GM18508 (cell line): Measurements from ENCODE around the gene FAM50B.
"Not testable (repeated sequence)": the region's sequence is repeated elsewhere in the genome, so short reads cannot be mapped to it uniquely, and the experiment has no call there.

ENCODE experiments used
- ATAC-seq: cut with Tn5 transposase; IDR thresholded peaks from one replicate; pipeline ENCODE4 v1.9.1; 2021; ENCODE audit warnings: moderate number of reproducible peaks; ENCODE audit not compliant: insufficient read depth, unreplicated experiment

The FAM50B gene

DNA sequence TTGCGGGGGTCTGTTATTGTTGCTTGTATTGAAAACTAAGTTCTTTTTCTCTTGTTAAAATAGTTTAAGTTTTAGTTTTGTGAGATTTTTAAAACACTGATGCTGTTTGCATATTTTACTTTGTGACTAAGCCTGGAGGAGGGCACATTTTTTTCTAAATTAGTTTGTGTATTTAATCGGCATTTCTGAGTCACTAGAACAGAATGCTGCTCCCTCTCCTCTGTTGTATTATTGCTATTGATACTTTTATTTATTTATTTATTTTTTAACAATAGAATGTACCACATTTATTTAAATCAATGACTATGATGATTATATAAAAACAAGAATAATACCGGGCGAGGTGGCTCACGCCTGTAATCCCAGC lies 5.1 kb upstream of the FAM50B start:
- no peak for ATAC-seq

DNA sequence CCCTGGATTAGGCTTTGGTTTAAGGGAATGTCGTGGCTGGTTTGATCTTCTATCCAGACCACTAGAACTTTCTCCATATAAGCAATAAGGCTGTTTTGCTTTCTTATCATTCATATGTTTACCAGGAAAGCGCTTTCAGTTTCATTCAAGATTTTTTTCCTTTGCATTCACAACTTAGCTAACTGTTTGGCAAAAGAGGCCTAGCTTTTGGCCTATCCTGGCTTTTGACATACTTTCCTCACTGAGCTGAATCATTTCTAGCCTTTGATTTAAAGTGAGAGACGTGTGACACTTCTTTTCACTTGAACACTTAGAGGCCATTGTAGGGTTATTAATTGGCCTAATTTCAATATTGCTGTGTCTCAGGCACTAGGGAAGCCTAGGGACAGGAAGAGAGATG lies 1.7 kb upstream of the FAM50B start:
- no peak for ATAC-seq

DNA sequence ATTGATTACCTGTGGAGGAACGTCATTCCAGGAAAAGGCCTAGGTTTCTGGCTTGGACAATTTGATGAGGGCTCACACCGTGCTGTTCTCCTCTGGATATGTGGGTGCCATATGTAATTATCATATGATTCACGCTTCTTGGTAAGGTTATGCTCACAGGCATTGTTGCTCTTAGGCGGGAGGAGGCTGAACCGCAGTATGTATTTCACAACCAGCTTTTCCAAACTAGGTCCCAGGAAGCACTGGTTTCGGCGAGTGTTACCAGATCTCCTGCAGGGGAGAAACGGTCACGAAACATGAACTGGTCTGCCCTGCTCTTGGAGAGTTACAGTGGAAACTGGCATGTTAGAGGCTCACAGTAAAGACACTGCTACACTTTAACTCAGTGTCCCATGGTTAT lies 793 bp upstream of the FAM50B start:
- no peak for ATAC-seq

DNA sequence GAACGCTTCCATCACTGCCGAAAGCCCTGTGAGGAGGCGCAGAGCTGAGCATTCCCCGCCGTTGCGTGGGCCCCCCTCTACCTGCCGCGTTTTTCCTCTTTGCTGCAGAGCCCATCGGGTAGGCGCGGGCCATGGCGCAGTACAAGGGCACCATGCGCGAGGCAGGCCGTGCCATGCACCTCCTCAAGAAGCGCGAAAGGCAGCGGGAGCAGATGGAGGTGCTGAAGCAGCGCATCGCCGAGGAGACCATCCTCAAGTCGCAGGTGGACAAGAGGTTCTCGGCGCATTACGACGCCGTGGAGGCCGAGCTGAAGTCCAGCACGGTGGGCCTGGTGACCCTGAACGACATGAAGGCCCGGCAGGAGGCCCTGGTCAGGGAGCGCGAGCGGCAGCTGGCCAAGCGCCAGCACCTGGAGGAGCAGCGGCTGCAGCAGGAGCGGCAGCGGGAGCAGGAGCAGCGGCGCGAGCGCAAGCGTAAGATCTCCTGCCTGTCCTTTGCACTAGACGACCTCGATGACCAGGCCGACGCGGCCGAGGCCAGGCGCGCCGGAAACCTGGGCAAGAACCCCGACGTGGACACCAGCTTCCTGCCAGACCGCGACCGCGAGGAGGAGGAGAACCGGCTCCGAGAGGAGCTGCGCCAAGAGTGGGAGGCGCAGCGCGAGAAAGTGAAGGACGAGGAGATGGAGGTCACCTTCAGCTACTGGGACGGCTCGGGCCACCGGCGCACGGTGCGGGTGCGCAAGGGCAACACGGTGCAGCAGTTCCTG lies 693 bp downstream of the FAM50B start:
- ATAC-seq = no peak

DNA sequence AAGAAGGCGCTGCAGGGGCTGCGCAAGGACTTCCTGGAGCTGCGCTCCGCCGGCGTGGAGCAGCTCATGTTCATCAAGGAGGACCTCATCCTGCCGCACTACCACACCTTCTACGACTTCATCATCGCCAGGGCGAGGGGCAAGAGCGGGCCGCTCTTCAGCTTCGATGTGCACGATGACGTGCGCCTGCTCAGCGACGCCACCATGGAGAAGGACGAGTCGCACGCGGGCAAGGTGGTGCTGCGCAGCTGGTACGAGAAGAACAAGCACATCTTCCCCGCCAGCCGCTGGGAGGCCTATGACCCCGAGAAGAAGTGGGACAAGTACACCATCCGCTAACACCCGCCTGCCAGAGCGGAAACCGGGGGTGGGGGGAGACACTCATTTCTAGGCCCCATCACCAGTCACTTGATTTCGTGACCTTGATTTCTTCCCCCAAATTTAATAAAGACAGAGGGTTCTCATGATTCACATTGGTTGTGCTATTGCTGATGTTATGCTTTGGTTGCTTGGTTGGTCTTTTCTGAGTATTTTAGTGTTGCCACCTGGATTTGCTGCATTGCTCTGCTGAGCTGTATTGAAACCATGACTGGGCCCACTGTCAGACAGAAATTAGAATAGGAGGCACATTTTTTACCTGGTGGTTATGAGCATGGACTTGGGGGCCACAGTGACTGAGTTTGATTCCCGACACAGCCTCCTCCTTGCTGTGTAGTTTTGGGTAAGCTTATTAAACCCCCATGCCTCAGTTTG lies 1.5 kb downstream of the FAM50B start:
- ATAC-seq = no peak

DNA sequence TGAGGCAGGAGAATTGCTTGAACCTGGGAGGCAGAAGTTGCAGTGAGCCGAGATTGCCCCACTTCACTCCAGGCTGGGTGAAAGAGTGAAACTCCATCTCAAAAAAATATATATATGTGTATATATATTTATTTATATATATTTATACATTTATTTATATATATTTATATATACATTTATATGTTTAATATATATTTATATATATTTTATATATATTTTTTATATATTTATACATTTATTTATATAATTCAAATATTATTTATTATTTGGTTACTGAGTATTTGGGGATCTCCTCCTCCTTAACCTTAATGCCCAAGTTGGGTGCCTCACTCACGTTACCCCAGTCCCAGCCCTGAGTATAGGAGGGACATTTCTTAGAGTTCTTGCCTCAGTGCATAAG lies 2.7 kb downstream of the FAM50B start:
- ATAC-seq = no peak

DNA sequence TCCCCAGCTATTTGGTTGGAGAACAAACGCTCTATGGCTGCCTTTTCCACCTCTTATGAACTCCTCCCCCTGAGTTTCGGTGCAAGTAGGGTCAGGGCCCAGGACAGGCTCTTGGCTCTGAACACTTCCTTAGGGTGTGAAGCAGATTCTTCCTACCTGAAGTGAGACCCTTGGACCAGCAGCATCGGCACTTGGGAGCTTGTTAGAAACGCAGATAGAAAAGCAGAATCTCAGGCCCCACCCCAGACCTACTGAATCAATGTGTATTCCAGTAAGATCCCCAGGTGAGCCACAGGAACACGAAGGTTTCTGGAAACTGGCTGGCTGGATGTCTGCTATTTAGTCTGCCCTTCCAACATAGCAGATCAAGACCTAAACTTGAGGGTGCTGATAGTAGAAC lies 3.2 kb downstream of the FAM50B start:
- ATAC-seq = no peak

DNA sequence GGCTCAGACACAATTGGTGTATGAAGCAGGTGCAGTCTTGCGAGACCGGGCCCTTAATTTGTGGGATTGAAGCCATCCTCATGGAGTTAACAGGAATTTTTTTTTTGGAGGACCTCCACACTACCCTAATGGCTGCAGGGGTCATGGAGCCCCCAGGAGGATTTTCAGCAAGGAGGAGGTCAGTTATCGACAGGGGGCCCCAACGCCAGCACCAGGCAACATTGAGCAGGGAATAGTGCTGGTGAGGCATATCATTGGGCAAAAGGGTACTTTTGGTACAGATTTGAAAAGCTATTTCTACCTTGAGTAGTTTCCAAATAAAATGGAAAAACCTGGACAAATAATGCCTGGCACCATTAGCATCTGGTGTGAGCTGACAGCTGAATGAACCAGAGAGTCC lies 6.7 kb downstream of the FAM50B start:
- no peak for ATAC-seq

DNA sequence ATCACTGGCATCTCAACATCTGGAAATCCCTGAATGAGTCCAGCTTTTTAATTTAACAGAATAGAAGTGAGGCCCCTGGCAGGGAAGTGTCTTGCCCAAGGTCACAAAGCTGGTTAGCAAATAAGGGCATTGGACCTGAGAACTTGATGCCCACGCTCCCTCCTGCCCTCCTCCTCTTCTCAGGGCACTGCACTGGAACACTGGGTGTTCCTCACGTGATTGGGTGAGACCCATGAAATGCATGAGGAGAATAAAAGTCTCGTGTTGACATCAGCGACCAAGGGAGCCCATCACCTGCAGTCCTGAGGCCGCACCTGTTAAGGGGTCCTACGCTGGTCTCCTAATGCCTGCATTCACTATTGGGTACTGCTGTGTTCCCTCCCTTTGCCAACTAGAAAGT lies 7.4 kb downstream of the FAM50B start:
- no peak for ATAC-seq

DNA sequence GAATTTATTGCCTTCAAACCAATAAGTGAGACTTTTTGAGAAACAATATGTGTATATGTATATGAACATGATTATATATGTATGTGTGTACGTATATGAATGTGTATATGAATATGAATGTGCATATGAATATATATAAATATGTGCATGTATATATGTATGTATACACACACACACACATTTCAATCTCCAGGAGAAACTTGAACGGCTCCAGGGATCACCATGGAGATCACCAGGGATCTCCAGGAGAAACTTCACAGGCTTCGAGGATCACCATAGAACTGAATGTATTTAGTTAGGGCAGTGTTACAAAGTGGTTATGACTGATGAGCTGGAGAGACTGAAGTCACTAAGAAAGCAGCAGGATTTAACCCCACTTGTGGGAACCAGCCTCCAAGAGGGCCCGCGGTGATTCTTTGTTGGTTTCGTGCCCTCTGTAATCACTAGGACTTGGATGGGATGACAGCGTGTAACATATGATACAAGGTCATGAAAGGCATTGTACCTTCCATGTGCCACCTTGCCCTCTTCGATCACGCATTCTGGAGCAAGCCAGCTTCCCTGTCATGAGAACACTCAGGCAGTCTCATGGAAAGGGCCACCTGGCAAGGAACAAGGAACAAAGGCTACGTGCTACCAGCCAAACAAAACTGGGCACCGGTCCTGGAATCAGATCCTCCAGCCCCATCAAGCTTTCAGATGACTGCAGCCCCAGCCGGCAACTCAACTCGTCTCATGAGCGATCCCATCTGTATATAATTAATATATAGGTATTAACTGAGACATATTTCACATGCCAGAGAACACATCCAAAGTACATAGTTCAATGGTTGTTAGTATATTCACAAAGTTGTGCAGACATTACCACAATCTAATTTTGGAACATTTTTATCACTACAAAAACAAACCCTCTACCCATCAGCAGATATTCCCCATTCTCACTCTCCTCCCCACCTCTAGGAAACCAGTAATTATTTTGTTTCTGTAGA lies 8.6 kb downstream of the FAM50B start:
- no peak for ATAC-seq

DNA sequence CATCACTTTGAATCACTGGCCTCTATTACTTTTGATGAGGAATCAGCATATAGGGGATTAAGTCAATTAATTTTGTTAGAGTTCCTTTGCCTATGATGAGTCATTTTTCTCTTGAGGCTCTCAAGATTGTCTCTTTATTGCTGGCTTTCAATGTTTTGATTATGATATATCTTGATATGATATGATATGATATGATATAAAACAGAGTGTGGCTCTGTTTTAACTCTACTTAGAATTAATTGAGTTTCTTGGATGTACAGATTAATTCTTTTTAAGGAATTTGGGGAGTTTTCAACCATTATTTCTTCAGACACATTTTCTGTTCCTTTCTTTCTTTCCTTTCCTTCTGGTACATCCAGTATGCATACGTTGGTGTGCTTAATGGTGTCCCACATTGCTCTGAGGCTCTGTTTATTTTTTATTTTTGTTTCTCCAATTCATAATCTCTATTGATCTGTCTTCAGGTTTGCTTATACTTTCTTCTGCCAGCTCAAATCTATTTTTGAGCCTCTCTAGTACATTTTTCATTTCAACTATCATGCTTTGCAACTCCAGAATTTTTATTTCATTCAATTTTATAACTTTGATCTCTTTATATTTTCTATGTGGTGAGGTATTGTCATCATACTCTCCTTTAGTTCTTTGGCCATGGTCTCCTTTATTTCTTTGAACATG lies 10.8 kb downstream of the FAM50B start:
- ATAC-seq = no peak

DNA sequence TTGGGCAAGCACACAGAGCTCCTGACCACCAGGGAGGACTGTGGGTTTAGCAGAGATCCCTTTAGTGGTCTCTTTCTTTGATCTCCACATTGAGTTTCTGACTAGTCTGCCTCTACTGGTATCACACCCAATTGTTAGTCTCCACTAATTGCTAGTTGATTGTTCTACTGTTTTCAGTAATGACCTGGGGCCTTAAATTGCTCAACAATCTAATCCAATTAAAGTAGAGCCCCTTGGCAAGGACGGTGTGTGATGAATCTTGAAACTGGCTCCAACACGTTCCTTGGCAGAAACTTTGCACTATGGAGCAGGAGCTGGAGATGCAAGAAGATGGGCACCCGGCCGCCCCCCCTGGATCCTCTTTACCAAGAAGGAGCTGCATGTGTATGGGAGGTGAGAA lies 12.3 kb downstream of the FAM50B start:
- ATAC-seq = no peak

DNA sequence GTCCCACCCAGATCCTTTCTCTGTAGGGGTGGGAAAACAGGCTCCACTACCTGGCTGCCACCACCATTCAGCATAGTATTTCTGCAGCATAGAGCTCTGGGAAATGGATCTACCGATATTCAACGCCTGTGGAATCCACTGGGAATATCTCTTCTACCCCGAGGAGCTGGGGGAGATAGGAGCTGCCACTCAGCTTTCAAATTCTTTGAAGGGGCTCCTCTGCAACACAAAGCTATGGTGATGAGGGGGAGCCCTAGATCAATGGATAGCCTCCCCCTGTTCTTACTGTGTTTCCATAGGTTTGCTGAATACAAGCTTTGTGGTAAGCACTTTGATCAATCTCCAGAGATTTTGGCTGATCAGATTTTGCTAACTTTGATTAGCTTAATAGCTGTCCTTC lies 12.9 kb downstream of the FAM50B start:
- no peak for ATAC-seq

DNA sequence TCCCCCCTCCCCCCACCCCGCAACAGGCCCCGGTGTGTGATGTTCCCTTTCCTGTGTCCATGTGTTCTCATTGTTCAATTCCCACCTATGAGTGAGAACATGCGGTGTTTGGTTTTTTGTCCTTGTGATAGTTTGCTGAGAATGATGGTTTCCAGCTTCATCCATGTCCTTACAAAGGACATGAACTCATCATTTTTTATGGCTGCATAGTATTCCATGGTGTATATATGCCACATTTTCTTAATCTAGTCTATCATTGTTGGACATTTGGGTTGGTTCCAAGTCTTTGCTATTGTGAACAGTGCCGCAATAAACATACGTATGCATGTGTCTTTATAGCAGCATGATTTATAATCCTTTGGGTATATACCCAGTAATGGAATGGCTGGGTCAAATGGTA lies 14.1 kb downstream of the FAM50B start:
- not testable (repeated sequence) for ATAC-seq

DNA sequence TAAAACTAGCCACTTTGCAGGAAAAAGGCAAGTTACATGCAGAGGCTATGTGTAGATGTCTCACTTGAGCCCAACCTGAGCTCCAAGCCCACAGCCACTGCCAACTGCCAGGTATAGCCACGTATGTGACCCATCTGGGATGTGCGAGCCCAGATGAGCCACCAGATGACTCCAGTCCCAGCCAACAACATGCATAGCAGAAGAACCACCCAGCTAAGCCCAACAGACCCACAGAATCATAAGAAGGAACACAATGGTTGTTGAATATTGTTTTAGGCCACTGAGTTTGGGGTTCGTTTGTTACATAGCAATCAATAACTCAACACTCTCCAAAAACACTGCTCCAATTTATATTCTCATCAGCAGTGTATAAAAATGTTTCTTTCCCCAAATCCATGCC lies 16.3 kb downstream of the FAM50B start:
- ATAC-seq = no peak

DNA sequence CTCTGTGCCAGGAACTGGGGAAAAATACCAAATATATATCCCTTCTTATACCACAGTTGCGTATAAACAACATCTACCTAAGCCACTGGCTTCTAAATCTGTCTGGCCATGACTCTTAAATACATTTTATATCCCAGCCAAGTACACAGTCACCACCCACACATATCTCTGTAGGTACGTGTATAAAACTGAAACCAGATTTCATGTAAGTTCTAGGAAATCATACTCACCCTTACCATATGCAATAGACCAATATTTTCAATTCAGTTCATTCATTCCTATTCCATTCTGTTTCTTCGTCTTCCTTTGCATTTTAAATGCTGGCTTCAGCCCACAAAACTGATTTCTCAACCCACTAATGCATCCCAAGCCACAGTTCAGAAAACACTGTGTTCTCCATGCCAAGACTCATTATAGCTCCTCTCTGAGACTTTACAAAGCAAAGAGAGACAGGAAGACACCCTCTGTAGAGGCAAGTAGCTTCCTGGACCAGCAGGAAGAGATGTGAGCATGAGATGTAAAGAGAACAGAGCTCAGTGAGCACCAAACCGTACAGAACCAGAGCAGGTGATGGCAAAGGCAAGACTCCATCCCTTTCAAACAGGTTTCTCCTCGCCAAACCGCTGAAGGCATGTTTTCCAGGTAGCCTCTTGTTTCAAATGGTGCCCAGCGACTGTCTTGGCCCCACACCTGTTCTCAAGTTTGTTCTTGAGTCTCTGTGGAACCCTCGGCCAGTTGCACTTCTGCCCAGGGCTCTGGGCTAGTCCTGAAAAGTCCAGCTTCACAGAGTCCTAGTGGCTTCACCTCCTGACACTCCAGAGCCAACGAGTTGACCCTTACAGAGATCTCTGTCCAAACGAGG lies 18.7 kb downstream of the FAM50B start:
- no peak for ATAC-seq

DNA sequence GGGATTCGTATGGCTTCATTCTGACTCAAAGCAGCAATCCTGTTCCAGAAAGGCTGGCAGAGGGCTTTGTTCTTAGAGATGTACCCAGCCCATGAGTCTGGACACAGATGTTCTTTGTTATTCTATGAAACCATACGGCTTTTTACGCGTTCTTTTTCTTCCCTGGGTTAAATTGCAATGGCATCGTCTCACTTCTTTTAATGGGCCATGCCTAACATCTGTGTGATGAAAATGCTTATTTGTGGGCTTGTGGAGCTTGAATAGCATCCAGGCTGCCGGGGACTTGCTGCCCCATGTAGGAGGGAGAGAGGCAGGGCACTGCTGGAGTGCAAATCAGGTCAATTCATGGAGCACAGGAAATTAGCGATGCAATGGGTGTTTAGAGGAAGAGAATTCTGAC lies 19.4 kb downstream of the FAM50B start:
- ATAC-seq = no peak

DNA sequence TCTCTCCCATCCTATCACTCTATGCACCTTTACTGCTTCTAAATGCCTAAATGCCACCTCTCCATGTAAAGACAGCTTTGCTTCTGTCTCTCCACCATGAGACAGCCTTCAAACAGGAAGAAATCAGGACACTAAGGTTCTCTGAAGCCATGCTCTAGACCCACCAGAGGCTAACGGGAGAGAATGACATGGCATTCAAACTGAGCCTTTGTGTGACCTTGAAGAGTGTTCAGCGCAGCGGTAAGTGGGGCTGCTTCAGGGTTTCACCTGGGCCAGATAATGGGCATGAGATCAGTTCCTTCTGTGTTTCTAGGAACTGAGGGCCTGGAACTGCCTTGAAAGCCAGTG lies 20.1 kb downstream of the FAM50B start:
- no peak for ATAC-seq
